AG08396 (cell line): ENCODE measurements around the gene DPEP1.
"Not testable (repeated sequence)": the region's sequence is repeated elsewhere in the genome, so short reads cannot be mapped to it uniquely, and the experiment has no call there.

ENCODE experiments used
- DNase-seq: peaks from one replicate; pipeline ENCODE4 v3.0.0; 2012; ENCODE audit warnings: low spot score, mixed read lengths

Gene DPEP1

GRCh38 chr16:89619840-89620239, 6.4 kb downstream of the DPEP1 start:
- DNase-seq = peak; percentile 54

- no peak for DNase-seq
Observed at GRCh38 chr16:89620406-89620841, 7.0 kb downstream of the DPEP1 start.

GRCh38 chr16:89621136-89621697, 7.8 kb downstream of the DPEP1 start:
- no peak for DNase-seq

DNA sequence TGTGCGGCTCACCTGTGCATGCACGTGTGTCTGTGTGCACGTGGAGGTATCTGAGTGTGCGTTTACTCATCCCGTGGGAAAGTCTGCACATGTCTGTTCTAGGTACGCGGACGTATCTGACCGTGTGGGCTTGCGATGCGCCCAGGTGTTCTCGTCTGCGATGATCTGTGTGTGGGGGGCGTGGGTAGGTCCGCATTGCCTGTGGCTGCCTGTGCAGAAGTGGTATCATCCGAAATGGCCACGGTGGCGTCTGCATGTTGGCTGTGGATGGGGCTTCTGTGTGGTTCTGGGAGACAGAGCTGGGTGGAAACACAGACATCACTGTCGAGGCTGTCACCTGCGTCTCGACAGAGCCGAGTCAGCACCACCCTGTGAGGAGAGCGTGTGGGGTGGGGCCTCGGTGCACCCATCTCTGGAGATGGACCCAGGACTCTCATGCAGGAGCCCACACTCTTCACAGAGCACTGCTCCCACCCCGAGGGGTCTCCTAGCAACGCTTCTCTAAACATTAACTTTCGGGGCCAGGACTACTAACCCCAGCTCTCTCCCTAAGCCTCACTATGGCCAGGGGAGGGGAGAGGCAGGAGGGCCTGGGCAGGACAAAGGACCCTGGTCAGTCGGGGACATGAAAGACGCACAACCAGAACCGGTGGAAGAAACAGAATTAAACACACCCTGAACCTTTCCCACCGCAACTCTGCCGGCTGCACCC, 8.4 kb downstream of the DPEP1 start:
- no peak for DNase-seq

GRCh38 chr16:89623511-89624261, 10.2 kb downstream of the DPEP1 start:
- no peak for DNase-seq

GRCh38 chr16:89624777-89625761, 11.6 kb downstream of the DPEP1 start:
- DNase-seq = no peak

GRCh38 chr16:89629827-89630610, 16.6 kb downstream of the DPEP1 start:
- no peak for DNase-seq

- peak; percentile 60 for DNase-seq
Observed at GRCh38 chr16:89633064-89633631, 19.7 kb downstream of the DPEP1 start.

- not testable (repeated sequence) for DNase-seq
Observed at GRCh38 chr16:89634463-89635385, 21.3 kb downstream of the DPEP1 start.

DNA sequence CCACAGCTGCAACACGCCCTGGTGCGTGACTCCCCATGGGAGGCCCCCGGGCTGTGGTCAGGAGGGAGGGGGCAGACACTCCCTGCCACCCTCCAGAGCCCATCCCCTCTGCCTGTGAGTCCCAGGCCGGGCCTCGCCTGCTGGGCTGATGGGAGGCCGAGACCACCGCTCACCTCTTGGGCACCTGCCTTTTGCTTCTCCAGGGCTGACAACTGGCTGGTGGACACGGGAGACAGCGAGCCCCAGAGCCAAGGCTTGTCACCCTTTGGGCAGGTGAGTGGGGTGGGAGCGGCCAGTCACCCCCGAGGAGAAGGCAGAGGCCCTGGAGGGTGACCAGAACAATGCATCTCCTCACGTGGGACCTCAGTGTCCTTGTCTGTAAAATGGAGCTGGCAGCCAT, 23.2 kb downstream of the DPEP1 start:
- no peak for DNase-seq

DNA sequence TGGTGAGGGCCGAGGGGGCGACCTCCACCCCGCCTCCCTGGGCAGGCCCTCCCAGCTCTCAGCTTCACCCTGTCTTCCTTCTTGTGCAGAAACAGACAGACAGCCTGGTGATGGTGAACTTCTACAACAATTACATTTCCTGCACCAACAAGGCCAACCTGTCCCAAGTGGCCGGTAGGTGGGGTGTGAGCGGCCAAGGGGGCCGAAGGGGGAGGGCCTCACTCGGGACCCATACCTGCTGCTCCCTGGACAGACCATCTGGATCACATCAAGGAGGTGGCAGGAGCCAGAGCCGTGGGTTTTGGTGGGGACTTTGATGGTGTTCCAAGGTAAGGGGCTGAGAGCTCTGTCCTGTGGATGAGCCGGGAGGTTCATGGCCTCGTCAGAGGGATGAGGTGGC, 23.9 kb downstream of the DPEP1 start:
- no peak for DNase-seq

- DNase-seq = no peak
Observed at GRCh38 chr16:89638455-89638854, 25.0 kb downstream of the DPEP1 start.

GRCh38 chr16:89639385-89639784, 25.9 kb downstream of the DPEP1 start:
- DNase-seq = no peak

DNA sequence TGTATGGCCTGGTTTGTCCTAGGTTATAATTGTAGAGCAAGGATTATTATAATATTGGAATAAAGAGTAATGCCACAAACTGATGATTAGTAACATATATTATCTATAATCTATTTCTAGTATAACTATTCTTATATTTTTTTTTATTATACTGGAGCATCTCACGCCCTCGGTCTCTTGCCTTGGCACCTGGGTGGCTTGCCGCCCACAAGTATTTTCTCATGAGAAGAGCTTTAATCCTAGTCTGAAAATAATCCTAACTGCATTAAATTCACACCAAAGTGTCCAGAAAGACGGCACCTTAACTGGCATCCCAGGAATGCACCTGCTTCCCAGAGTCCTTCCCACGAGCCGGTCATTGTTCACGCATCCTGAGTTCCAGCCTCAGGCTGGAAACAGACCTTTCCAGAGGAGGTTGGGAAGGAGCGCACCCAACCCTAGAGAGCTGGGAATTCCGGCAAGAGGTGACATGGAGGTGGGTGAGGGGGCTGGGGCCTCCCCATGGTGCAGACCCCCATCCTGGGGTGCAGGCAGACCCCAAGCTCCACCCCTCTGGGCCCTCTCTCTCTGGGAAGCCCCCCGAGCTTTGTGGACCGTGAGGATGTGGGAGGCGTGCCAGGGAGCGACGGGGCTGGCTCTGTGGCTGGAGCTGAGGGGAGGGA, 28.1 kb downstream of the DPEP1 start:
- no peak for DNase-seq

DNA sequence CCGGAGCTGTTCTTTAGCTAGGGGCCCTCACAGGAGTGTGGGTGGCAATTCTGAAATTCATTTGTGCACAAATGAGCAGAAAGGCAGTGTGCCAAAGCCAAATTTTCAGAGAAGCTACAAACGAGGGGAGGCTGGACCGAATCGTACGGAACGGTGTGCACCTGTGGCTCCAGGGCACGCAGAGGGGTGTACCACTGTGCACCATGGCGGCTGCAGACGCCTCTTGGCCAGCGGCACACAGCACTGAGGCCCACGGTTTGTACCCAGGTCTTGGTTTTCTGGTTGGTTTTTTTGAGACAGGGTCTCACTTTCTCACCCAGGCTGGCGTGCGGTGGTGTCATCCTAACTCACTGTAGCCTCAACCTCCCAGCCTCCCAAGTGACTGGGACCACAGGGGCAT, 29.1 kb downstream of the DPEP1 start:
- no peak for DNase-seq

- DNase-seq = no peak
Observed at GRCh38 chr16:89643769-89644300, 30.4 kb downstream of the DPEP1 start.

DNA sequence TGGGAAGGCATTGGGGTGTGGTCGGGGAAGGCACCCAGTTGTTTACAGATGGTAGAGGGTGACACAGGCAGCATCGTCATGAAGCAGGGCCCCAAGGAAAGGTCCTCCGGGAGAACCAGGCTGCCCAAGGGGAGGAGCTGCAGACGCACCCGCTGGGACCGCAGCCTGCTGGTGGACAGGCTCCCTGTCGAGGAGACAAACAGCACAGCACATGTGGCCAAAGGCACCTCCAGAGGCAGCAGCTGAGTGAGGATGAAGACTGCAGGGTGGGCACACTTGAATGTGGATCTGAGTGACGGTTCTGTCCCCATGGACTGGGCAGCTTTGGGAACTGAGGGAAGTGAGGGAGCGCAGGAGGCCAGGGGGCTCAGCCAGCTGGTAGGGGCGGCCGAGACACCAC, 31.7 kb downstream of the DPEP1 start:
- DNase-seq = no peak

GRCh38 chr16:89646270-89646669, 32.8 kb downstream of the DPEP1 start:
- no peak for DNase-seq

- DNase-seq = no peak
Observed at GRCh38 chr16:89646906-89647305, 33.5 kb downstream of the DPEP1 start.
